Gastrocnemius medialis (tissue), 4 donors: Measurements from ENCODE around the gene MED16.

ENCODE experiments used
- POLR2A ChIP-seq, 2 donors: fragments of 450-650 bp; IDR thresholded peaks; one replicate each; pipeline ENCODE4 v1.6.1; 2017; ENCODE audit warnings: antibody characterized with exemption in 2 of 2, mild to moderate bottlenecking in 2 of 2, moderate library complexity in 2 of 2
- TF ChIP-seq, protein P1 (sequence below), 5 experiments: fragments of 450-650 bp in 3 of 5; fragments of 200-600 bp in 2 of 5; sonication (generic) in 2 of 5; IDR thresholded peaks in 4 of 5; conservative IDR thresholded peaks in 1 of 5; 1 replicate in 4 of 5; 2 replicates in 1 of 5; pipeline ENCODE4 v1.5.1; 2016 to 2019; ENCODE audit warnings: antibody characterized with exemption in 5 of 5, mild to moderate bottlenecking in 3 of 5, moderate library complexity in 3 of 5

DNA sequence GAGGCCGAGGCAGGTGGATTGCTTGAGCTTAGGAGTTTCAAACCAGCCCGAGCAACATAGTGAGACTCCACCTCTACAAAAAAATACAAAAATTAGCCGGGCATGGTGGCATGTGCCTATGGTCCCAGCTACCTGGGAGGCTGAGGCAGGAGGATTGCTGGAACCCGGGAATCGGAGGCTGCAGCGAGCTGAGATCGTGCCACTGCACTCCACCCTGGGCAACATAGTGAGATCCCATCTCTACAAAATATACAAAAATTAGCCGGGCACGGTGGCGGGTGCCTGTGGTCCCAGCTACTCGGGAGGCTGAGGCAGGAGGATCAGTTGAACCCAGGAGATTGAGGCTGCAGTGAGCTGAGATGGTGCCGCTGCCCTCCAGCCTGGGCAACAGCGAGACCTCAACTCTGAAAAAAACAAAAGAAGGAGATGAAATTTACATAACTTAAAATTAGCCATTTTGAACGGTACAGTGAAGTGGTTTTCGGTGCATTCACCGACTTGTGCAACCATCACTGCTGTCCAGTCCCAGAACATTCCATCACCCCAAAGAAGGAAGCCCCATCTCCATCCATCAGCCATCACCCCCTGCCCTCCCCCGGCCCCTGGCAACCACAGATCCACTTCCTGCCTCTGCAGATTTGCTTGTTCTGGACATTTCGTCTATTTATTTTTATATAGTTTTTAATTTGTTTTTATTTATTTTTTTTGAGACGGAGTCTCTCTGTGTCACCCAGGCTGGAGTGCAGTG, 66.9 kb downstream of the MED16 start:
- TF ChIP-seq, protein P1, sequence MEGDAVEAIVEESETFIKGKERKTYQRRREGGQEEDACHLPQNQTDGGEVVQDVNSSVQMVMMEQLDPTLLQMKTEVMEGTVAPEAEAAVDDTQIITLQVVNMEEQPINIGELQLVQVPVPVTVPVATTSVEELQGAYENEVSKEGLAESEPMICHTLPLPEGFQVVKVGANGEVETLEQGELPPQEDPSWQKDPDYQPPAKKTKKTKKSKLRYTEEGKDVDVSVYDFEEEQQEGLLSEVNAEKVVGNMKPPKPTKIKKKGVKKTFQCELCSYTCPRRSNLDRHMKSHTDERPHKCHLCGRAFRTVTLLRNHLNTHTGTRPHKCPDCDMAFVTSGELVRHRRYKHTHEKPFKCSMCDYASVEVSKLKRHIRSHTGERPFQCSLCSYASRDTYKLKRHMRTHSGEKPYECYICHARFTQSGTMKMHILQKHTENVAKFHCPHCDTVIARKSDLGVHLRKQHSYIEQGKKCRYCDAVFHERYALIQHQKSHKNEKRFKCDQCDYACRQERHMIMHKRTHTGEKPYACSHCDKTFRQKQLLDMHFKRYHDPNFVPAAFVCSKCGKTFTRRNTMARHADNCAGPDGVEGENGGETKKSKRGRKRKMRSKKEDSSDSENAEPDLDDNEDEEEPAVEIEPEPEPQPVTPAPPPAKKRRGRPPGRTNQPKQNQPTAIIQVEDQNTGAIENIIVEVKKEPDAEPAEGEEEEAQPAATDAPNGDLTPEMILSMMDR (IDR thresholded peaks at IDR 0.05 in 4 of 5, conservative IDR thresholded peaks at IDR 0.05 in 1 of 5), result no peak
- TF ChIP-seq POLR2A (IDR thresholded peaks at IDR 0.05), result no peak
